ENCODE results near the gene PHOX2A.

The PHOX2A gene

DNA sequence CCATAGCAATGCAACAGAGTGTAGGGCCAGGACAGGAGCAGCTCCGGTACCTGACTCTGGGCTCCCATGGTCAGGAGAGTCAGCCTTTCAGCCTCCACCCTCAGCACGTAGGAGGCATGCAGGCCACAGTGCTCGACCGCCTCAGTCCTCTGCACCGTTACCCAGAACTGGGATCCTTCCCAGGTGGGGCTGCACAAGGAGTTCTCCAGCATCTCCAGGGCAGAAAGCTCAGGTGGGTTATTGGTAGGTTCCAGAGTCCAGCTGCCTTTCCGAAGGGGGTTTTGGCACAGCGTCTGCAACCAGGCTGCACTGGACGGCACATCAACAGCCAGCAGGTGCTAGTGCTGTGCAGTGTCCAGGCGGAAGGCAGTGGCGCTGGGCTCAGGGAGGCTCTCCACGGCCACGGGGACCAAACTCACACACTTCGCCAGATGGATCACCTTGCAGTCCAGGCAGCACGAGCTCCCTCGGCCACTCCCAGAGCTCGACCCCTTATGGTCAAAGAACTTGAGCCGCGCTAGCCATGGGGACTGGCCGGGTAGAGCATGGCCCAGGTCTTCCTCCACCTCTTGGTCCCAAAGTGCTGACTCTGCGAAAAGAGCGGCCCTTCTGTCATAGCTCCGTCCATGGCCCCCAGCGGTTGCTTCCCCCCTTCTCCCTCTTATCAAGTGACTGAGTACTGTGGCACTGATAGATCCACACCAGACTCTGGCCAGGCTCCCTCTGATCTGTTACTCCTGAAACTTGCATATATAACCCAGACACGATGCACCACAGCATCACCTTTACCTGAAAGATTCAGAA is 6.9 kb upstream of the PHOX2A start:
- in situ Hi-C loops (cut with HindIII; ENCODE audit: low sequenced_read_pairs): no loop called here

DNA sequence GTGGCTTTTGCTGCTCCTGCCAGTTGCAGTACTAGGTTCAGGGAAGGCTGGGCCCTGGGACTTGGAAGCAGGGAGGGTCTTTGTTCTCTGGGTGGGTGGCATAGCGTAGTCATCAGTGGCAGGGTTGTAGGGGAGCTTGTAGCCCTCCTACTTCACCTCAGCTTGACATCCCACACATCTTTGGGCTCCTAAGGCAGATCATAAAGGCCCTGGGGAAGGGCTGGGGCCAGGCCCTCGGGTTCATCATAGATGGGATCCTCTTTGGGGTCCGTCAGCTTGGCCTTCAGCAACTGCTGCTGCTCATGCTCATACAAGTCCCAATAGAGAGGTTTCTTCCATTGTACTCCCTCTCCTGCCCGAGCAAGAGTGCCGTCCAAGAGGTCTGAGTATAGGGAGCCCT is 6.0 kb upstream of the PHOX2A start:
- in situ Hi-C loops (cut with HindIII; ENCODE audit: low sequenced_read_pairs): loop anchor here (5.0 to 10.0 kb wide), 3 partner anchors 62 to 405 kb away; no protein-coding TSS in a partner anchor

DNA sequence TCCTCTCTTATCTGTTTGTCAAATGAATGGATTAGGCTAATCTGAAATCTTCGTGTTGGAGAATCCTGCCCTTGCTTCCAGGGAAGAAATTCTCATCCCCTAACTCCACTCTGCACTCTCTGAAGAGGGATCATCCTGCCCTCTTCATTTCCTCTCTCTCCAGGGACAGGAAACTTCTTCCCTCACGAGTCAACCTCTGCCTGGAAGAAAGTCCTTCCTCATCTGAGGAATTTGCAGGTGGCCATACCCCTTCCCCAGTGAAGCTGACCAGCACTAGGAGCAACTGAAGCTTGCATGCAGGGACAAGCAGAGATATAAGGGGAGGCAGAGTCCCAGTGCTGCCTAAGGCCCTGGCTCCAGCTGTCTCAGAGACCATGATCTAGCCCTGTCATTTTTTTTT is 3.6 kb upstream of the PHOX2A start:
- in situ Hi-C loops (cut with HindIII; ENCODE audit: low sequenced_read_pairs): loop anchor here (5.0 to 10.0 kb wide), 3 partner anchors 65 to 407 kb away; no protein-coding TSS in a partner anchor

DNA sequence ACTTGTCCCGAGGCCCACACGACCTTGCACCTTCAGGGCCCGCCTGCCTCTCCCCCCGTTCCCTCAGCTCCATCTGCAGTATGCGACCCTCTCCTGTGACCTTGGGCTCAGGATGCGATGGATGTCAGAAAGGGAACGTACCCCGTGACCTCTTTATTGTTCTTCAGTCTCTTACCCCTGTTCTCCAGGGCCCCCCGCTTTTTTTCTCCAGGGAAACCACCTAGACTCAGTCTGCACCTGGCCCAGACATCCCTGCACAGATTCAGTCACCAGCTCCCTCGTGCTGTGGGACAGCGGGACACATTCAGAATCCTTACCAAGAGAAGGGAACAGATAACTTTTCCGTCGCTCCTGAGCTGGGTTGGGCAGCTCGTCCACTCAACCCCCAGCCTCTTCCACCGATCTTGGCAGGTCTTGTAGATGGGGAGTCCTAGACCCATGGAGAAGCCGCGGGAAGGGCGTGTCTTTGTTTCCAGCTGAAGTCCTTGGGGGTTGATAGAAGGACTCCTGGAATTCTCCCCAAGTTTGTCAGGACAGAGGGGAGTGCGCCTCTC is 1.4 kb upstream of the PHOX2A start:
- in situ Hi-C loops (cut with HindIII; ENCODE audit: low sequenced_read_pairs): loop anchor here (5.0 to 10.0 kb wide), 3 partner anchors 67 to 409 kb away; no protein-coding TSS in a partner anchor

DNA sequence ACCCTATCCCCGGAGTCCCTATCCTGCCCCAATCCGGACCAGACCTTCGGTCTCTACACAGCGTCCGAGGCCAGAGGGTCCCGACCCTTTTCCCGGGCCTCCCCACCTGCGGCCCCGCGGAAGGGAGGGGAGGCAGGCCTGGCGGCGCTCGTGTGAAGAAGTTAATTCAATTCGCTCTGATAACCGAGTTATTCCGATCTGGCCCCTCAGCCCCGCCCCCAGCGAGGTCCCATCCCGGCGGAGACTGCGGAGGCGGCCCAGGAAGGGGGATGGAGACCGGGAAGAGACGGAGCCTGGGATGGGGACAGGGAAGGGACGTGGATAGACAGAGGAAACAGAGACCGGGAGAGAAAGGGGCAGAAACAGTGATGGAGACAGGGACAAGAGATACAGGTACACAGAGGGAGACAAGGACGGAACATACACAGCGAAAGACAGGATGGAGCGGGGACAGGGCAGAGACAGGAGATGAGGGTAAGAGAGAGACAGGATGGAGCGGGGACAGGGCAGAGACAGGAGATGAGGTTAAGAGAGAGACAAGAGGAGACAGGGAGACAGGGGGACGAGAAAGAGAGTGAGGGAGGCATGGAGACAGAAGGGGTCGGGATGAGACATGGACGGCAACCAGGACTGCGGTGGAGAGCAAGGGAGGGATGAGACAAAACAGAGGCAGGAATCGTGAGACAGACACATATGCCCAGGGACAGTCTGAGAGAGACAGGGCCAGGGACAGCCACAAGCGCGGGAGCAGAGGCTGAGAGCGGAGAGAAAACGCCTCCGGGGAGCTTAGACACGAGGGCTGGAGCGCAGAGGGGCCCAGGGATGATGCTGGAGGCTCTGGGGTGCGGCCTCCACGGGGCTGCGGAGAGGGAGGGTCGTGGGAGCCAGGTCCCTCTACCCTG is 636 bp upstream of the PHOX2A start:
- in situ Hi-C loops (cut with HindIII; ENCODE audit: low sequenced_read_pairs): loop anchor here (5.0 to 10.0 kb wide), 3 partner anchors 68 to 410 kb away; no protein-coding TSS in a partner anchor

- in situ Hi-C loops (cut with HindIII; ENCODE audit: low sequenced_read_pairs): loop anchor here (10.0 kb wide), 1 partner anchor 411 kb away; no protein-coding TSS in a partner anchor
Observed at GRCh38 chr11:72243173-72244059, 560 bp downstream of the PHOX2A start.

- in situ Hi-C loops (cut with HindIII; ENCODE audit: low sequenced_read_pairs): loop anchor here (10.0 kb wide), 1 partner anchor 413 kb away; no protein-coding TSS in a partner anchor
Observed at GRCh38 chr11:72242141-72242540, 1.8 kb downstream of the PHOX2A start.

- in situ Hi-C loops (cut with HindIII; ENCODE audit: low sequenced_read_pairs): loop anchor here (10.0 kb wide), 1 partner anchor 413 kb away; no protein-coding TSS in a partner anchor
Observed at GRCh38 chr11:72241291-72241781, 2.6 kb downstream of the PHOX2A start.

DNA sequence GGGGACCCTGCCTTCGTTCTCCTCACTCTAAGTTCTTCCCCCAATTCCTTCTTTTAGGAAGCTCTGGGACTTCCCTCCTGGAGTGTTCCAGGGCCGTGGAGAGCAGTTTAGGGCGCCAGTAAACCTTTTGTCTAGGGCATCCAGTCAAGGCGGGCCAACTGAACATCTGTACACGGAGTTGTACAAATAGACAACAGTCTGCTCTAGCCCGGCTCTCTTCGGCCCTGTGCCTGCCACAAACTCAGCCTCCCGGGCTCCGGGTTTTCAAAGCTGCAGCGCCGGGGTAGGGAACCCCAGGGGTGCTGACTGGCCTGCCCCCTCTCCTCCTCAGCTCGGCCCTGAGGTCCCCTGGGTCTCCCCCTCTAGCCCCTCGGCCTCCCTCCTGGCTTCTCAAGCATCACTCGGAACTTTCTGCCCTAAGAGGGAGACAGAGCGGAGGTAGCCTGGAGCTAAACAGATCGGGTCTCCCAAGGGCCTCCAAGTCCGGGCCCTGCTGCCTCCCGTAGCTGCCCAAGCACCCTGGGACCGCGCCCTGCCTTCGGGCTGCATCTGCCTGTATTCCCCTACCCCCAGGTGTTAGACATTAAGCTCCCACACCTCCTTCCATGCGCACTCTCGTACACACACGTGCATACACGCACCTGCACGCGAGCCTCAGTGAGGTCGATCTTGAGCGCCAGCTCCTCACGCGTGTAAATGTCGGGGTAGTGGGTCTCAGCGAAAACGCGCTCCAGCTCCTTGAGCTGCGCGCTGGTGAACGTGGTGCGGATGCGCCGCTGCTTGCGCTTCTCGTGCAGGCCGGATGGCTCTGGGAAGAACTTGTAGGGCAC is 3.3 kb downstream of the PHOX2A start:
- in situ Hi-C loops (cut with HindIII; ENCODE audit: low sequenced_read_pairs): loop anchor here (10.0 kb wide), 1 partner anchor 414 kb away; no protein-coding TSS in a partner anchor

- in situ Hi-C loops (cut with HindIII; ENCODE audit: low sequenced_read_pairs): loop anchor here (10.0 kb wide), 1 partner anchor 415 kb away; no protein-coding TSS in a partner anchor
Observed at GRCh38 chr11:72239849-72240460, 4.0 kb downstream of the PHOX2A start.

DNA sequence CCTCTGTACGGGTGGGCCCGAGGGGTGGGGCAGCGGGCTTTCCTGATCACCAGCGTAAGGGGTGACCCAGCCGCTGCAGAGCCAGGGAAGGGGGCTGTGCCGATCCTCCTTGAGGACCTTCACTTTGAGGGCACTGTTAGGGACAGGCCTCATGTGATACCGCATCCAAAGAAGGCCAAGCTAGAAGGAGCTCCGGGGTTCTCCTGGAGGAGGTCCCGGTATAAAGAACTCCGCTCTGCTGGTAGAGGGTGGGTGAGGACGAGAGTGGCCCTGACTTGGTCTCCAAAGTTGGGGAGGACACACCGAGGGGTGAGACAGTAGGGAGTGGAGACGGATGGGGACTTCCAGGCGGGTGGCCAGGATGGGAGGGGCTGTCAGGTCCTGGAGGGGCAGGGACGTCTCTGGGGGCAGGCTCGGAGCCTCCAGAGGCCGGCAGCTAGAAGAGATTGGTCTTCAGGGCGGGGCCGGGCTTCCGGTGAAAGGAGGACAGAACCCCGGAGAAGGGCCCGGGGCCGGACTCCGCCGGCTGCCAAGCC is 4.6 kb downstream of the PHOX2A start:
- in situ Hi-C loops (cut with HindIII; ENCODE audit: low sequenced_read_pairs): no loop called here

GRCh38 chr11:72238492-72239312 is 5.3 kb downstream of the PHOX2A start:
- in situ Hi-C loops (cut with HindIII; ENCODE audit: low sequenced_read_pairs): no loop called here

DNA sequence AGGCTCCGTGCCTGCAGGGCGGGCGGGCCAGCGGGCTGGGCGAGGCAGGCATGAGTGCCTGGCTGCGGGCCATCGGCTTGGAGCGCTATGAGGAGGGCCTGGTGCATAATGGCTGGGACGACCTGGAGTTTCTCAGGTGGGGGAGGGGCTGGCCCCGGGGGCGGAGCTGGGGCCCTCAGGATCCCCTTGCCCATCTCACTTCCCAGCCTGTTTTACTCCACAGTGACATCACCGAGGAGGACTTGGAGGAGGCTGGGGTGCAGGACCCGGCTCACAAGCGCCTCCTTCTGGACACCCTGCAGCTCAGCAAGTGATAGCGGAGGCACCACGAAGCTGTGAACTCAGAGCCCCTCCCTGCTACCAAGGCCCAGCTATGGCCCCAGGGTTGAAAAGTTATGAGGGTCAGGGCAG is 5.9 kb downstream of the PHOX2A start:
- in situ Hi-C loops (cut with HindIII; ENCODE audit: low sequenced_read_pairs): no loop called here

- in situ Hi-C loops (cut with HindIII; ENCODE audit: low sequenced_read_pairs): no loop called here
Observed at GRCh38 chr11:72237112-72237931, 6.7 kb downstream of the PHOX2A start.

GRCh38 chr11:72236774-72237111 is 7.2 kb downstream of the PHOX2A start:
- in situ Hi-C loops (cut with HindIII; ENCODE audit: low sequenced_read_pairs): no loop called here

DNA sequence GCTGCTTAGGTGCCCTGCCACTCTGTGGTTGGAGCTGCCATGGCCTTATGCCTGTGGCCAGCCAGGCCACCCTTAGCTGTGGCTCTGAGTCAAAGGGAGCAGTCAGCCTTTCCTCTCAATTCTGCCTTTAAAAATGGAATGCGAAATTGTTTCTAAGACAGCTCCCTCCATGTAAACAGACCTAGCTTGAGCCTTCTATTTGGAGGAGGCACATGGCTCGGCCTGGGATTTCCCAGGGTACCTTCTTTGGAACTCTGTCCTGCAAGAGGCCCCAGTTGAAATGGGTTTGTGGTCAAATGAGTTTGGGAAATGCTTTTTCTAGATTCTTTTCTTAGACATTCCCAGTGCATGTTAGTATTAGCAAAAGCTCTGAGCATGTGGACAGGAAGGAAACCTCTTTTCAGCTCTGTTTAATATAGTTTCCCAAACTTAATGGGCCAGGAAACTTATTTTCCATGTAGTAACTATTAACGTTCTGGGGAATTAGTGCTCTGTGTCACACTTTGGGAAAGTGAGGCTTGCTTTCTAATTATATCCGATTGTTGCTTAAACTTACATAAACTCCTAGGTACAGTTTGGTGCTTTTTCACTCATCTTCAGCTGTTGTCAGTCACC is 7.8 kb downstream of the PHOX2A start:
- in situ Hi-C loops (cut with HindIII; ENCODE audit: low sequenced_read_pairs): no loop called here

Data from endothelial cell of hepatic sinusoid (primary cell).